T-cell (primary cell): Measurements from ENCODE around the gene HERC5. TPM values are rescaled to one million over a fixed set of nuclear protein-coding genes. Genes with fewer than 3 reads are reported as not detected.

Source experiments
- ATAC-seq, 4 experiments: fragments of 200-7000 bp in 3 of 4; fragments of 150-1000 bp in 1 of 4; cut with Tn5 transposase; replicated peaks in 1 of 4; 1 replicate in 3 of 4; 2 replicates in 1 of 4; pipeline ENCODE4 v1.10.0; 2021; ENCODE audit warnings: moderate library complexity in 3 of 4, mild to moderate bottlenecking in 2 of 4, moderate number of reproducible peaks in 1 of 4
- CTCF ChIA-PET, 2 donors: fragments of 300-600 bp; sonication (Branson Sonifier 250); formaldehyde crosslinking; loops; one replicate each; lab custom pipeline; 2022; ENCODE audit warnings: antibody characterized with exemption in 2 of 2; lab: Charles Lee
- POLR2A ChIA-PET, 2 donors: fragments of 300-600 bp; sonication (Branson Sonifier 250); formaldehyde crosslinking; loops; one replicate each; lab custom pipeline; 2022; ENCODE audit warnings: antibody characterized with exemption in 2 of 2; lab: Charles Lee
- DNase-seq, 35 experiments: peaks; one replicate each; pipeline versions ENCODE4 v3.0.0 to v3.0.0-alpha.2; 2013 to 2023
- H3K27ac ChIP-seq: one replicate; pipeline ENCODE4 v1.5.1; 2013; ENCODE audit warnings: low read length
- H3K27me3 ChIP-seq, 2 experiments: replicated peaks in 1 of 2; 1 replicate in 1 of 2; 2 replicates in 1 of 2; pipeline versions ENCODE4 v1.6.1 to v1.7.0; 2013; ENCODE audit warnings: low read length in 1 of 2, mixed read lengths in 1 of 2; ENCODE audit not compliant: control insufficient read depth in 2 of 2, insufficient read depth in 2 of 2; ENCODE audit errors: extremely low read depth in 1 of 2
- H3K36me3 ChIP-seq, 2 donors: 1 replicate in 1 of 2; 2 replicates in 1 of 2; pipeline versions ENCODE4 v1.6.1 to v1.7.0; 2013; ENCODE audit warnings: low read length in 1 of 2; ENCODE audit not compliant: control insufficient read depth in 2 of 2, insufficient read depth in 1 of 2; ENCODE audit errors: extremely low read depth in 1 of 2
- H3K4me1 ChIP-seq, 2 experiments: 1 replicate in 1 of 2; 2 replicates in 1 of 2; pipeline versions ENCODE4 v1.6.1 to v1.7.0; 2013; ENCODE audit warnings: low read length in 2 of 2, mixed read lengths in 1 of 2; ENCODE audit not compliant: insufficient read depth in 2 of 2, control insufficient read depth in 1 of 2; ENCODE audit errors: extremely low read depth in 1 of 2
- H3K4me3 ChIP-seq, 2 donors: 1 replicate in 1 of 2; 2 replicates in 1 of 2; pipeline versions ENCODE4 v1.5.1 to v1.7.0; 2013; ENCODE audit warnings: mild to moderate bottlenecking in 2 of 2, low read length in 1 of 2, moderate library complexity in 1 of 2; ENCODE audit not compliant: control insufficient read depth in 1 of 2; ENCODE audit errors: extremely low read depth in 1 of 2
- H3K9me3 ChIP-seq: 2 replicates; pipeline ENCODE4 v1.7.0; 2013
- H3K27ac Mint-ChIP-seq, 2 donors: one replicate each; pipeline ENCODE4 v1.8.0; 2020 to 2021; ENCODE audit warnings: mild to moderate bottlenecking in 2 of 2, mixed read lengths in 2 of 2
- H3K27me3 Mint-ChIP-seq, 2 donors: one replicate each; pipeline ENCODE4 v1.8.0; 2021 to 2022; ENCODE audit warnings: mixed read lengths in 2 of 2
- H3K36me3 Mint-ChIP-seq: one replicate; pipeline ENCODE4 v1.8.0; 2021; ENCODE audit warnings: mixed read lengths
- H3K4me1 Mint-ChIP-seq, 3 donors: one replicate each; pipeline ENCODE4 v1.8.0; 2020 to 2022; ENCODE audit warnings: mixed read lengths in 3 of 3, mild to moderate bottlenecking in 1 of 3
- H3K4me3 Mint-ChIP-seq, 3 donors: one replicate each; pipeline ENCODE4 v1.8.0; 2020 to 2022; ENCODE audit warnings: mild to moderate bottlenecking in 3 of 3, mixed read lengths in 3 of 3, moderate library complexity in 3 of 3
- H3K9me3 Mint-ChIP-seq, 3 donors: one replicate each; pipeline ENCODE4 v1.8.0; 2020 to 2022; ENCODE audit warnings: mixed read lengths in 3 of 3
- WGBS: methylation state at CpG from one replicate; pipeline ENCODE4 v1.1.5; 2013; ENCODE audit warnings: missing lambda C conversion rate; ENCODE audit not compliant: insufficient coverage; 5-methylcytosine and 5-hydroxymethylcytosine counted together
- total RNA-seq, 35 experiments: library from RNA in 6 of 35; stranded (reverse) in 6 of 35; fragments of 120-200 nt in 1 of 35; gene quantifications; one replicate each; pipeline versions ENCODE4 v1.2.1 to v1.2.4 and lab custom pipeline; 2013 to 2026

HERC5 gene
- total RNA-seq, 5 donors from 2014 or later (not counting 1 experiment from before 2014, with no cell fraction given): 8.1 to 15.5 (median 11.4) TPM

DNA sequence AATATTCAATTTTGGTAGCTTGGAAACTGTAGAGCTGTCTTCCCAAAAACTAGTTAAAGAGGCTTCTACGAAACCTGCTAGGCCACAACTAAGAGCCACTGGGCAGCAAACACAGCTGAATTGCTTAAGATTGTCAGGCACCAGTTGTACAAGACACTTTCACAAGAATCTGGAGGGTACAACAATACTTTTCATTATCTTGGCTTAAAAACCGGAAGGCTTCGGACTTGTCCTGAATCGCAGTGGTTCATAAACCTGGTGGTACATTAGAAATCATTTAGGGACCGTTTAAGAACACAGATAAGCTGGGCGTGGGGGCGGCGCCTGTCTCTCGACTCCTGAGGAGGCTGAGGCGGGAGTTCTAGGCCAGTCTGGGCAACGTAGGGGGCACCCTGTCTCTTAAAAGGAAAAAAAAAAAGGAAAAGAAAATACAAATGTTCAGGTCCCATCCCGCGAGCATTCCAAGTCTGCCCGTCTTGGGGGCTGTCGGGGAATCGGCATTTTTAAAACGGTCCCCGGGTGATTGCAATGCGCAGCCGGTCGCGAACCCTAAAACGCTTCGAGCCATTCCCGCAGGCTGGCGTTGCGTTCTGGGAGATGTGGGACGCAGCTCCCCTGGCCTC lies 65.9 kb downstream of the HERC5 start:
- Mint-ChIP-seq H3K36me3 (peaks cover 5% of the 10 kb centered on the region), H3K27ac (peak overlapping the region; percentile 88 to 90), H3K9me3 (no peaks in the 10 kb centered on the region), H3K4me1 (peaks cover 27 to 41% (median 36%) of the 10 kb centered on the region in 3 donors), H3K4me3 (peak overlapping the region; percentile 90 to 93 (median 92)), H3K27me3 (no peaks in the 10 kb centered on the region)
- Histone ChIP-seq H3K9me3 (no peaks in the 10 kb centered on the region), H3K27ac (peak overlapping the region; percentile 50), H3K4me3 (peak overlapping the region; percentile 86 to 88), H3K36me3 (peaks cover 0 to 8% of the 10 kb centered on the region in 2 donors), H3K27me3 (no peaks in the 10 kb centered on the region), H3K4me1 (peaks cover 12 to 20% of the 10 kb centered on the region in 2 experiments)
- ATAC-seq (peak in 3 of 4 experiments; percentile 7 to 41 (median 7)), DNase-seq (peak in 21 of 35 experiments; percentile 3 to 43 (median 20))
- ChIA-PET POLR2A (interaction anchor here in 1 of 2 donors (0.6 kb wide), 1 partner anchor 1292 kb away, joined by 3 read pairs; no protein-coding TSS in a partner anchor), CTCF (interaction anchor here (1.5 kb wide), 2 partner anchors 136 to 304 kb away, joined by 5 to 7 read pairs; no protein-coding TSS in a partner anchor)
- WGBS: 1% methylated on average over 21 of the region's 28 CpGs

DNA sequence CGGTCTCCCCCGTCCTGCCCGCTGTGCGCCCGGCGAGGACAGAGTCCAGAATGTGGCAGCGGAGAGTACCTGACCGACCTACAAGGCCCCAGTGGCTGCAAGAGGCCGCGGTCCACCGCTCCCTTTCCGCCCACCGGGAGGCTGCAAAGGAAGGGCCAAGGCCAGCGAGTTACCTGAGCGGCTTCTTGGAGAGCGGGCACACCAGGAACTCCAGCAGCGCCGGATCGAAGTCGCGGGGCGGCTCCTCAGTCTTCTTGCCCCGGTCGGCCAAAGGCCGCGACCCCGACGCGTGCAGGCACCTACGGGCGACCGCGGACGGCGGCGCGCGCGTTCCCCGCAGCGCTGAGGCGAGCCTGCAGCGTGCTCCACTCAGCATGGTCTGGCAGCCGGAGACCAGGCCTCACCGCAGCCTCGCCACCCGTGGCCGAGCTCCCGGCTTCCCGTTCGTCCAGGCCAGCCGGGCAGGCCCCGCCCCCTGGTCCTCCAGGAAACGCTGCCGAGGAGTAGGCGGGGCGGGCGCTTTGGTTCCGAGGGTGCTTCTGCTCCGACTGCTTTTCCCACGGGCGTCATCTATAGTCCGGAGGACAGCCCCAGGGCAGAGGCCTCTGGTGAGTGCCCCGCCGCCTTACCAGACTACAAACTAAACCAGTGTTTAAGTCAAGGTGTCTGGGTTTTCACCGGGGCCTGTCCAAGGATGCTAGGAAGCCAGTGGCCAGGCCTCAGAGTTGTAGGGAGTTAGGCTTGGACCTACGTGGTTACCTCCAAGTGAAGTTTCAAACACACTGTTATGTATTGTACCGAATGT lies 66.6 kb downstream of the HERC5 start, which contains the start of gene PYURF:
Gene PYURF, minus strand, starts transcription at position 452 of the 805 bp plus-strand sequence. Its CDS starts 76 bp downstream, at position 376.
- peaks cover 12 to 20% of the 10 kb centered on the region in 2 experiments for H3K4me1 ChIP-seq
- peaks cover 0 to 8% of the 10 kb centered on the region in 2 donors for H3K36me3 ChIP-seq
- peak within 1 kb of the TSS; percentile 86 to 88 for H3K4me3 ChIP-seq
- H3K9me3 ChIP-seq: no peaks in the 10 kb centered on the region
- ChIA-PET POLR2A (no interaction called here), CTCF (interaction anchor here (1.0 to 2.4 kb wide), 5 partner anchors 135 to 304 kb away, joined by 4 to 9 read pairs (median 6); no protein-coding TSS in a partner anchor)
- ATAC-seq: peak; percentile 76 to 80 (median 78)
- peak within 1 kb of the TSS; percentile 88 to 90 for H3K27ac Mint-ChIP-seq
- H3K4me3 Mint-ChIP-seq: peak within 1 kb of the TSS; percentile 90 to 93 (median 92)
- peaks cover 27 to 42% (median 36%) of the 10 kb centered on the region in 3 donors for H3K4me1 Mint-ChIP-seq
- no peaks in the 10 kb centered on the region for H3K9me3 Mint-ChIP-seq
- DNase-seq: peak; percentile 27 to 80 (median 49)
- under 1% methylated on average over 61 of the region's 68 CpGs for WGBS
- peaks cover 5% of the 10 kb centered on the region for H3K36me3 Mint-ChIP-seq
- H3K27me3 Mint-ChIP-seq: no peaks in the 10 kb centered on the region
- no peaks in the 10 kb centered on the region for H3K27me3 ChIP-seq
- H3K27ac ChIP-seq: peak within 1 kb of the TSS; percentile 74

DNA sequence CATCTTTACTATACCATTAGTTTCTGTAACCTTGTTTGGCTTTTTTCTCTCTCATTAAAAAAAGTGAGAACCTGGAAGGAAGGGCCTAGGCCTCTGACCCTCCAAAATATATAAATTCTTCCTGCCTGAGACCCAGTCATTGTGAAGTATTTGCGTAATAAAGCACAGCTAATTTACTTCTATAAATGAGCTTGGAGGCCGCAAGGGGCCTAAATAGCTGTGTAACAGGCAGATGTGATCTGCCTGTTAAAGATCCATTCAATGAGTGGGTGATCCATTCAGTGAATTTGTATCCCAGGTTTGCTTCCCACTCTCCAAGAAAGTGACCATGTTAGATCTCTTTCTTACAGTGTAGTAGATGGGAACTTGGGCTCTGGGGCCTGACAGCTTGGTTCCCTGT lies 67.3 kb downstream of the HERC5 start:
- peaks cover 12 to 20% of the 10 kb centered on the region in 2 experiments for H3K4me1 ChIP-seq
- ChIA-PET CTCF (interaction anchor here (0.6 to 2.4 kb wide), 4 partner anchors 10 to 305 kb away, joined by 3 to 9 read pairs (median 5); no protein-coding TSS in a partner anchor), POLR2A (no interaction called here)
- peak overlapping the region; percentile 86 to 88 for H3K4me3 ChIP-seq
- H3K9me3 ChIP-seq: no peaks in the 10 kb centered on the region
- H3K27me3 Mint-ChIP-seq: no peaks in the 10 kb centered on the region
- peak overlapping the region; percentile 57 to 80 for H3K27ac Mint-ChIP-seq
- H3K27ac ChIP-seq: peak overlapping the region; percentile 74
- no peaks in the 10 kb centered on the region for H3K27me3 ChIP-seq
- H3K36me3 Mint-ChIP-seq: peaks cover 5% of the 10 kb centered on the region
- DNase-seq (no peak), ATAC-seq (no peak)
- peak overlapping the region; percentile 90 to 93 (median 92) for H3K4me3 Mint-ChIP-seq
- WGBS: no CpG with 5 or more reads among the region's 2 CpGs
- peaks cover 27 to 42% (median 36%) of the 10 kb centered on the region in 3 donors for H3K4me1 Mint-ChIP-seq
- no peaks in the 10 kb centered on the region for H3K9me3 Mint-ChIP-seq
- peaks cover 0 to 8% of the 10 kb centered on the region in 2 donors for H3K36me3 ChIP-seq

DNA sequence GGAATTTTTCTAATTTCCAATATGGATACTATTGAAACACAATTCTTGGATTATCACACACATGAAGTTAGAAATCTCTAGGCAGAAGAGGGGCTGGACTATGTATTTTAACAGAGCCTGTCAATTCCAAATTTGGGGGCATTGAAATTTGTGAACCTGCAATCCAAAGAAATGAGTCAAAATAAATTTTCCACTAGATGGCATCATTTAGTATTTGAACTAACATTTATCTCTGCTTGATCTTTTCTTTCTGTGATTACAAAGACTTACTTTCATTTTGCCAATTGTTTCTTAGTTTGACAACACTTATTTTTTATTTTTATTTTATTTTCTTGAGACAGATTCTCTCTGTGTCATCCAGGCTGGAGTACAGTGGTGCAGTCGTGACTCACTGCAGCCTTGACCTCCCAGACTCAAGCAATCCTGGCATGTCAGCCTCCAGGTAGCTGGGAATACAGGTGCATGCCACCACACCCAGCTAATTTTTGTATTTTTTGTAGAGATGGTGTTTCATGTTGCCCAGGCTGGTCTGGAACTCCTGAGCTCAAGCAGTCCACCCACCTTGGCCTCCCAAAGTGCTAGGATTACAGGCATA lies 69.4 kb downstream of the HERC5 start:
- peak overlapping the region; percentile 34 to 59 for H3K27ac Mint-ChIP-seq

DNA sequence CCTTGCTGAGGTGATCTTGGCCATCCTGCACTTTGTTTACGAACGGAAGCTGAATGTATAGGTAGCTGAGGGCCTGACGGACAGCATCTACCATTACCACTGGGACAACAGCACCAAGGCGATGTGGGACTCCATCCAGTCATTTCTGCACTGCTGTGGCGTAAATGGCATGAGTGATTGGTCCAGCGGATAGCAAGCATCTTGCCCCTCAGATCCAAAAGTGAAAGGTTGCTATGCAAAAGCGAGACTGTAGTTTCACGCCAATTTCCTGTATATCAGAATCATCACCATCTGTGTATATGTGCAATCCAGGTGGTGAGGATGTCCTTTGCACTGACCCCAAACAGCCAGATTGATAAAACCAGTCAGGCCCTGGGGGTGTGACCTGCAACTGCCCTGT lies 70.9 kb downstream of the HERC5 start:
- Histone ChIP-seq H3K4me3 (no peak overlapping the region), H3K4me1 (peaks cover 6 to 16% of the 10 kb centered on the region in 2 experiments), H3K27ac (no peak overlapping the region), H3K27me3 (no peaks in the 10 kb centered on the region), H3K36me3 (no peaks in the 10 kb centered on the region), H3K9me3 (no peaks in the 10 kb centered on the region)
- no peak overlapping the region for H3K4me3 Mint-ChIP-seq
- H3K27ac Mint-ChIP-seq: no peak overlapping the region
- no peak for DNase-seq
- no peaks in the 10 kb centered on the region for H3K9me3 Mint-ChIP-seq
- POLR2A ChIA-PET: interaction anchor here in 1 of 2 donors (0.6 kb wide), 1 partner anchor 265 kb away, joined by 3 read pairs; no protein-coding TSS in a partner anchor
- 89% methylated on average over 3 of the region's 8 CpGs for WGBS
- H3K4me1 Mint-ChIP-seq: peaks cover 16 to 24% (median 18%) of the 10 kb centered on the region in 3 donors
- no peak for ATAC-seq
- CTCF ChIA-PET: interaction anchor here (0.6 to 4.1 kb wide), 7 partner anchors 12 to 309 kb away, joined by 3 to 27 read pairs (median 6); partner anchors contain the start of gene NAP1L5 (in 1 of the 2)
- H3K36me3 Mint-ChIP-seq: no peaks in the 10 kb centered on the region
- H3K27me3 Mint-ChIP-seq: no peaks in the 10 kb centered on the region

More for the DNA sequence above, 69.4 kb downstream of the HERC5 start:
- Histone ChIP-seq H3K27me3 (no peaks in the 10 kb centered on the region), H3K4me1 (peaks cover 12 to 20% of the 10 kb centered on the region in 2 experiments), H3K4me3 (no peak overlapping the region), H3K9me3 (no peaks in the 10 kb centered on the region), H3K36me3 (peaks cover 0 to 4% of the 10 kb centered on the region in 2 donors), H3K27ac (no peak overlapping the region)
- no peak overlapping the region for H3K4me3 Mint-ChIP-seq
- DNase-seq (peak in 1 of 35 experiments; percentile 49), ATAC-seq (no peak)
- no peaks in the 10 kb centered on the region for H3K27me3 Mint-ChIP-seq
- H3K36me3 Mint-ChIP-seq: peaks cover 1% of the 10 kb centered on the region
- CTCF ChIA-PET: interaction anchor here (0.5 to 4.1 kb wide), 16 partner anchors 11 to 1355 kb away, joined by 3 to 27 read pairs (median 6); no protein-coding TSS in a partner anchor
- peaks cover 27 to 38% (median 30%) of the 10 kb centered on the region in 3 donors for H3K4me1 Mint-ChIP-seq
- POLR2A ChIA-PET: interaction anchor here (0.6 to 0.7 kb wide), 3 partner anchors 24 to 999 kb away, joined by 3 to 4 read pairs (median 3); no protein-coding TSS in a partner anchor
- no CpG with 5 or more reads among the region's 1 CpG for WGBS
- H3K9me3 Mint-ChIP-seq: no peaks in the 10 kb centered on the region
